HUES48 (cell line): ENCODE measurements around the gene BMF.
A peak's percentile ranks its signal among the peaks of the same experiment; 100 is the strongest.

Experiments
- H3K27ac ChIP-seq: one replicate; pipeline ENCODE4 v1.7.0; 2013; ENCODE audit warnings: low read depth, low read length, inconsistent platforms
- H3K27me3 ChIP-seq: 2 replicates; pipeline ENCODE4 v1.6.1; 2013; ENCODE audit warnings: mild to moderate bottlenecking, low read length; ENCODE audit not compliant: control insufficient read depth, insufficient read depth
- H3K36me3 ChIP-seq: 2 replicates; pipeline ENCODE4 v1.6.1; 2013; ENCODE audit warnings: low read length; ENCODE audit not compliant: control insufficient read depth, insufficient read depth
- H3K4me1 ChIP-seq: 2 replicates; pipeline ENCODE4 v1.6.1; 2013; ENCODE audit warnings: mild to moderate bottlenecking, low read length; ENCODE audit not compliant: control insufficient read depth, insufficient read depth
- H3K4me3 ChIP-seq: 2 replicates; pipeline ENCODE4 v1.5.1; 2013; ENCODE audit warnings: mild to moderate bottlenecking, low read depth, low read length
- H3K9ac ChIP-seq: 2 replicates; pipeline ENCODE4 v1.6.1; 2013; ENCODE audit warnings: mild to moderate bottlenecking, low read depth, low read length, moderate library complexity
- H3K9me3 ChIP-seq: 2 replicates; pipeline ENCODE4 v1.6.1; 2013; ENCODE audit warnings: low read length; ENCODE audit not compliant: control insufficient read depth, insufficient read depth

The BMF gene

DNA sequence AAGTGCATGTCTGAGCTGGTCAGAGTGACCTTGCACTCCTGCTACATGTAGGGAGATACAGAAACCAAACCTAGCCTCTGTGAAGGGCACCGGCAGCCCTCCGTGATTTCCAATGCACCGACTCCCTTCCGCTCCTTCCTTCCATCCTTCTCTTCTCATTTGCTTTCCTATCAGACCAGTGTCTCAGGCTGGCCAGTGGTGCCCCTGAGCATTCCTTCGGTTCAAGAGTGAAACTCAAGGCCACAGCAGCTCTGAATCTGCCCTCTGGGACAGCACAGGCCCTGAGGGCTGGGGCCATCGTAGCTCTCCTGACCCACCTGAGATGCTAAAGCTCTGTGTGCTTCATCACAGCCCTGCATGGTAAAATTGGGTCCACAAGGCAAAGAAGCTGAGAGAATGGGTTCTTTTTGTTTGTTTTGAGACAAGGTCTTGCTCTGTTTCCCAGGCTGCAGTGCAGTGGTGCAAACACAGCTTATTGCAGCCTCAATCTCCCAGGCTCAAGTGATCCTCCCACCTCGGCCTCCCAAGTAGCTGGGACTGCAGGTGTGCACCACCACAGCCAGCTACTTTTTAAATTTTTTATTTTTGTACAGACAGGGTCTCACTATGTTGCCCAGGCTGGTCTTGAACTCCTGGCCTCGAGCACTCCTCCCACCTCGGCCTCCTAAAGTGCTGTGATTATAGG lies 2.3 kb upstream of the BMF start:
- Histone ChIP-seq H3K4me1 (peaks cover 30% of the 10 kb centered on the region), H3K9me3 (no peaks in the 10 kb centered on the region), H3K27me3 (0 out of 2 replicates have a peak, but pooled peaks cover 5% of the 10 kb centered on the region), H3K27ac (no peak overlapping the region), H3K4me3 (no peak overlapping the region), H3K9ac (no peak overlapping the region), H3K36me3 (no peaks in the 10 kb centered on the region)

DNA sequence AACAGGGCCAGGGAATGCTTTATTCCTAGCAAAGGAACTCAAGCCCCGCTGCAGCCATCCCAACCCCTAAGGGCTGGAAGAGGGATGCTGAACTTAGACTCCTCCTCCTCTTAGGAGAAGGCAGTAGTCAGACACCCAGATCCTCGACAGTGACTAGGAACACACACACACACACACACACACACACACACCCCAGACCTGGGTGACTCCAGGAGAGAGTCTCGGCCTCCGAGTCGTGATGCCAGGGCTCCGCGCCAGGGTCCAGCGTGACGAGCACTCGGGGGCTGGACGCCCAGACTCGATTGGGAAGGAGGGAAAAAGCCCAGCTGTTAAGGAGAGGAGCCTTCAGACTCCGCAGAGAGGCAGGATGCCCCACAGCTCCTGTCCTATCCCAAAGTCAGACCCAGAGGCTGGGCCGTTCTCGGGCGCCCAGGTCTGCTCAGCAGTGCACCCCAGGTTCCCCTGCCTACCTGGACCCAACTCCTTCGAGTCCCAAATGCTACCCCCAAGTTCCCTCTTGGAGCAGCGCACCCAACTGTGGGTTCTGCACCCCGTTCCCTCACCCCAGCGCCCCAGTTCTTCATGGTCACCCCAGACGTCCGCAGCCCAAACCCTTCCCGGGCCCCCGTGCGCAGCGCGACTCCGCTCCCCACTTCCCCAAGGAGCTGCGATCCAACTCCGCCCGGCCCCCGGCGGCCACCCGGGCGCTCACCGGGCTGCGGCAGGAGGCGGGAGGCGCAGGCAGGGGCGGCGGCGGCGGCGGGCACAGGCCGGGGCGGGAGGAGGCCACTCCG lies 421 bp downstream of the BMF start:
- H3K4me3 ChIP-seq, result peak overlapping the region; percentile 92
- H3K9me3 ChIP-seq, result no peaks in the 10 kb centered on the region
- peaks cover 52% of the 10 kb centered on the region for H3K4me1 ChIP-seq
- H3K27me3 ChIP-seq, result 0 out of 2 replicates have a peak, but pooled peaks cover 5% of the 10 kb centered on the region
- peak overlapping the region; percentile 21 for H3K27ac ChIP-seq
- H3K36me3 ChIP-seq, result no peaks in the 10 kb centered on the region
- peak overlapping the region; percentile 35; the same call in 1 of the 2 replicates for H3K9ac ChIP-seq

DNA sequence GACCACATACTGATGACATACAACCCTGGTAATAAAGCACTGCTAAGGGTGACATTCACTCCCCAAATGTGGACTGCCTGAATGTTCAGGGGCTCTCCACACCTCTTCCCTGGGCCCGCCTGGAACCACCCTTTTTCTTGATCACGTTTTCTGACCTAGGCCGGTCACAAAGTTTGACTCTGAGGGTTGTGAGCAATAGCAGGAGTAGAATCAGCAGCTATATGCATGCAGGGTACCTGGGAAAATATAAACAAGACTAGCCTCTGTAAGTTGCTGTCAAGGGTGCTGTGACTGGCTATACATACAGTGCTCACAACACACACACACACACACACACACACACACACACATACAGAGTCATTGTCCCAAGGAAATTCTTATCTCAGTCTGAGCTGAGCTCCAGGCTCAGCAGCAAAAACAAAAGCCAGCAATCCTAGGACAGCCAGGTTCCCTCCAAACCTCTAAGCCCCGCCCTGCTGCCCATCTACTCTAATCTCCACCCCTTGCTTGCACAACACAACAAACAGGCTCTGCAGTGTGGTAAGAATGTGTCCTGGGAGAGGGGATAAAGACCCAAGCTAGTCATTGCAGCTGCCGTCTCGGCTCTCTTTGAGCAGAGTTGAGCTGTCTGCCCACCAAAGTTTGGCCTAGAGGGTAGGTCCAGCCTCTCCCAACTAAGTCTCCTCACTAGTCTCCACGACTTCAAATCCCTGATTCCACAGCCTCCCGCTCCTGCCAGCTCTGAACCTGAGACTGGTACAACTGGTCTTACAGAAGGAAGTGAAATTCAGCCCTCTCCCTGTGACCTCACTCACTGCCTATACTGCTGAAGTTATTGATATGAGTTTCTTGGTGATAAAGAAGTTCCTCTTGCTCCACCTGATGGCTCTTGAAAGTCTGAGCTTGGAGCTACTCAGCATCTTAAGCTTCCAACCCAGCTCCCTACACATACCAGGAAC lies 2.2 kb downstream of the BMF start:
- Histone ChIP-seq H3K4me1 (peaks cover 52% of the 10 kb centered on the region), H3K27me3 (0 out of 2 replicates have a peak, but pooled peaks cover 5% of the 10 kb centered on the region), H3K27ac (peak overlapping the region; percentile 67), H3K36me3 (no peaks in the 10 kb centered on the region), H3K9ac (no peak overlapping the region; the same call in 1 of the 2 replicates), H3K9me3 (no peaks in the 10 kb centered on the region), H3K4me3 (peak overlapping the region; percentile 18; the same call in 1 of the 2 replicates)

DNA sequence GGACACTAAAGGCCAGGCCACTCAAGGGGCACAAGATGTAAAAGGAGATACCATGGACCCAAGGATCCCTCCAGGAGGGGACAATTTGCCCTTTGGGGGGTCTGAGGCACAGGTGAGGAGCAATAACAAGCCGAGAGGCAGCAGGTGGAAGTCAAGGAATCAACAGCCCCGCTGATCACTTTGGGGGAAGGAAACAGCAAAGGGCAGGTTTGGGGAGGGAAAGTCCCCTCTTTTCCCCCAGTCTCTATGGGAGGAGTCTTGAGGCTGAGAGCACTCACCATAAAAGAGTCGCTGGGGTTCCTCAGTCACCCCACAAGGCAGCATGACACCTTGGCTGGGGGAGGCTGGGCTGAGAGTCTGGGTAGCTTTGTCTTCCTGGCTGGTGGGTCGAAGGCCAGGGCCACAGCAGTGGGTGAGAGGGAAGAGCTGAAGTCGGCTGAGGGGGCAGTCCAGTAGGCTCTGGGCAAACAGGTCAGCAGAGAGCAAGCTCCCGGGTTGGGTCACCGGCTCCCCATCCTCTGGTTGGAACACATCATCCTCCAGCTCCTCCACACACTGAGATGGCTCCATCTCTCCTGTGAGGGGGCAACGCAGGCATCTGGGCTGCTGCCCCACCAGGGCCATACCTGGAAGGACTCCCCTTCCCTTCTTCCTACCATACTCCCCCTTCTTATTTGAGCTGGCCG lies 3.0 kb downstream of the BMF start:
- H3K9me3 ChIP-seq, result no peaks in the 10 kb centered on the region
- H3K4me1 ChIP-seq, result peaks cover 58% of the 10 kb centered on the region
- H3K27ac ChIP-seq, result peak overlapping the region; percentile 67
- H3K4me3 ChIP-seq, result no peak overlapping the region
- no peak overlapping the region; the same call in 1 of the 2 replicates for H3K9ac ChIP-seq
- 0 out of 2 replicates have a peak, but pooled peaks cover 5% of the 10 kb centered on the region for H3K27me3 ChIP-seq
- H3K36me3 ChIP-seq, result no peaks in the 10 kb centered on the region

DNA sequence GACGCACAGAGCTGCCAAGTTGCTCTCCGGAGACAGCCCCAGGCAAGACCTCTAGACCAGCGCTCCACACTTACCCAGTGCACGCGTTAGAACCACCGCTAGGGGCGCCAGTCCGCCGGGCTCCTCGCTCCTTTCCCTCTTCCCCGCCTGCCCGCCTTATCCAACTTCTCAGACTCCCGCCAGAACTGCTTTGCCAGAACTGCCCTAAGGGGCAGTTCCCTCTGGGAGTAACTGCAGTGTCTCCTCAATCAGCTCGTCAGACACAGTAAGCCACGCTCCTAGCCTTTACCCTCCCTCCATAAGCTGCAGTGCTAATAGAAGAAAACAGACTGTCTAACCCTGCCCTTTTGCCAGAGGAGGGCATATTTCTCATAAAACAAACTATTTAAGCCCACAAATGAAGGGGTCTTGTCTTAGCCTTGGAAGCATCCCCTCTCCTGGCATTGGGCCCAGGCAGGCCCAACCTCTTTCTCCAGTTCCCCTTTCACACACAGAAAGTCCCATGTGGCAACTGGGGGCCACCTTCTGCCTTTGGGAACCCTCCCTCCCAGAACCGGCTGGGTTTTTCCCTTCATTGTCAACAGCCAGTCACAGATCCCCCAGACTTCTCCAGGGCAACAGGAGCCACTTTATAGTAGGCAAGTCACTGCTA lies 3.7 kb downstream of the BMF start:
- Histone ChIP-seq H3K4me3 (no peak overlapping the region), H3K4me1 (peaks cover 64% of the 10 kb centered on the region), H3K27me3 (0 out of 2 replicates have a peak, but pooled peaks cover 5% of the 10 kb centered on the region), H3K36me3 (no peaks in the 10 kb centered on the region), H3K9me3 (no peaks in the 10 kb centered on the region), H3K27ac (no peak overlapping the region), H3K9ac (no peak overlapping the region)

DNA sequence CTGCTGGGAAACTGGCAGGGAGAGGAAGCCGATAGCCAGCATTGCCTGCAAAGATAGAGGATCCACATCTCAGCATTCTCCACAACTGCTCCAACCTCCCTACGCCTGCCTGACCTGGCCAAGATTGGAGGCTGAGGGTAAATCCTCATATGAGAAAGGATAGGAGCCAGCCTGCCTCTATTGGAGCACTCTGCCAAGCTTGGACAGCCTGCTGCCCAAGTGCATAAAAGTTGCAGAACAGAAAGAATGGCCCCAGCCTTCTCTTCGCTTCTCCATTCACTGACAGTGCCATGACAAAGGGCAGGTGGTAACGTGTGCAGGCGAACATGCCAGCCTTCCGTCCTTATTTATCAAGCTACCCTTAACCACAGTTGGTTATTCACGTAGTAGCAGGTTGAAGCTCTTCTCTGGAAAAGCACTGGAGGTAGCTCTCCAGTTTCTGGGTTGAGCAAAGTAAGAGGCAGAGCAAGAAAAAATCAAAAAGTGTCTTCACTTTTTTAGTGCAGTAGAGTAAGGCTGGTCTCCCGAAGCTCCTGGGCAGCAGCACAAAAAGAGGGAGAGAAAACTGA lies 4.3 kb downstream of the BMF start:
- Histone ChIP-seq H3K4me1 (peaks cover 65% of the 10 kb centered on the region), H3K9me3 (no peaks in the 10 kb centered on the region), H3K9ac (no peak overlapping the region), H3K27ac (no peak overlapping the region), H3K4me3 (no peak overlapping the region), H3K36me3 (no peaks in the 10 kb centered on the region), H3K27me3 (0 out of 2 replicates have a peak, but pooled peaks cover 5% of the 10 kb centered on the region)

DNA sequence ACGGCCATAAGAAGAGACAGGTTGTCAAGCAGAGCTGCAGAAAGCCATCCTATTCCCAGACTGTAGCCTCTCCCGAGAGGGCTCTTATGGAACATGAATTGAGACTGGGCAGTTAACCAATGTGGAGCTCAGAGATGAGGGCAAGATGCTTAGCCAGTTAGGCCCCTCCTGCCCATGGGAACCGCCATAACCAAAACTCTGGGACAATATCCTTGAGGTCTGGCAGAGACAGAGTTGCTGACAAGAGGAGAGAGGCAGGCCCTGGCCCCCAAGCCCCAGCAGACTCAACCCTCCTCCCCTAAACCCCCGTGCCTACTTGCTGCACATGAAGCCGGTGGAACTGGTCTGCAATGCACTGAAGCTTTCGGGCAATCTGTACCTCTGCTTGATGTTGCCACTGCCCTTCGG lies 4.8 kb downstream of the BMF start:
- 0 out of 2 replicates have a peak, but pooled peaks cover 5% of the 10 kb centered on the region for H3K27me3 ChIP-seq
- no peak overlapping the region for H3K9ac ChIP-seq
- no peaks in the 10 kb centered on the region for H3K9me3 ChIP-seq
- no peak overlapping the region for H3K27ac ChIP-seq
- H3K4me3 ChIP-seq, result peak overlapping the region; percentile 53; the same call in 1 of the 2 replicates
- peaks cover 69% of the 10 kb centered on the region for H3K4me1 ChIP-seq
- no peaks in the 10 kb centered on the region for H3K36me3 ChIP-seq

DNA sequence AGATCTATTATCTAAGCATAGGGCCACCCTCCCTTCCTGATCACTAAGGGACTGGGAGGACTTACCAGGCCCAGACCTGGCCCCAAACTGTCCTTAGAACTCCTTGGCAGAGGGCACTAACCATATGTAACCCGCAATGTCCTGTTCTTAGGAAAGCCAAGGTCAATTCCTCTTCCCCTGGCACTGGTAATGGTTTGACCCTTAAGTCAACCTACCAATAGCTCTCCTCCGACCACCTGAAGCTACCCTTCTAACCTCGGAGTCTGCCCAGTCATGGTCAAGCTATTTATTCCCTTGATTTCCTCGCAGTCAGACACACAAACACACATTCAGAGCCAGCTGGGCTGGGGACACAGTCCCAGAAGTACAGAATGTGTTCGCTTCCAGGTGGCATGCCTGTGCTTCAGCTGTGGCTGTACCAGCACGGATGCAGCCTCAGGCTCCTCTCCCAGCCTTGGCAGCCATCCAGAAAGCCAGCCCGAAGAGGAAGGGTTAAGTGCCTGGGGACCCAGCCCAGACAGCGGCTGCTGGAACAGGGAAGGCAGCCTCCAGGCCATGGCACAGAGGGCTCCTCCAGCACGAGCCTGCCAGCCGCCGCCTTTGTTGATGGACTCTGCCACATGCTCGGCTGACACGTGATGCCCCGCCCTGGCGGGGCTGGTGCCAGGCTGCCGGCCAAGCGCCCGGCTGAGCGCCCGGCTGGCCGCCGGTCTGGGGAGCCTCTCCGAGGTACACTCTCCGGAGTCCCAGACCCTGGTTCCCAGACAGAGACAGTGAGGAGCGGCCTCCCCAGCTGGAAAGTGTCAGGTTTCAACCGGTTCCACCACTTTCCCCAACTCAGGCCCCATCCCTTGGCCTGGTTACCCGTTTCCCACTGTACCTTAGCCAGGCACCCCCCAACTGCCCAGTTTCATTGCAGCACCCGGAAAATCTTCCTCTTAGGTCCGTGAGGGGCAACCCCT lies 5.5 kb downstream of the BMF start:
- Histone ChIP-seq H3K27me3 (0 out of 2 replicates have a peak, but pooled peaks cover 5% of the 10 kb centered on the region), H3K4me3 (peak overlapping the region; percentile 53), H3K9me3 (no peaks in the 10 kb centered on the region), H3K27ac (peak overlapping the region; percentile 34), H3K9ac (peak overlapping the region; percentile 54; the same call in 1 of the 2 replicates), H3K36me3 (no peaks in the 10 kb centered on the region), H3K4me1 (peaks cover 76% of the 10 kb centered on the region)
